ENCODE measurements around the gene PRSS48.

The PRSS48 gene

DNA sequence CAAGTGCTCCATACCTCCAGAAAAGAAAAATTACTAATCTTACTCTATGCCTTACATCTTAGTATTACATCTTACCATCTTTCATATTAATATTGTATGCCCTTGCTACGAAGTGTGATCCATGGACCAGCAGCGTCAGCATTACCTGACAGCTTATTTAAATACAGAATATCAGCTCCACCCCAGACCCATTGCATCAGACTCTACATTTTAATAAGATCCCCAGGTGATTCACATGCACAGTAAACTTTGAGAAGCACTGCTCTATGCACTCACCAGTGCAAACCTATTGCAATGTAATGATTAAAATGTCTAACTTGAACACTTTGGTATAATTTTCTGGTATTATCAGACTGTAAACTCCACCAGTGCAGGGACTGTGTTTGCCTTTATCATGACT is 62.5 kb downstream of the PRSS48 start:
- DNase-seq (ENCODE audit: low read depth), result no peak
- TF ChIP-seq, protein P1, sequence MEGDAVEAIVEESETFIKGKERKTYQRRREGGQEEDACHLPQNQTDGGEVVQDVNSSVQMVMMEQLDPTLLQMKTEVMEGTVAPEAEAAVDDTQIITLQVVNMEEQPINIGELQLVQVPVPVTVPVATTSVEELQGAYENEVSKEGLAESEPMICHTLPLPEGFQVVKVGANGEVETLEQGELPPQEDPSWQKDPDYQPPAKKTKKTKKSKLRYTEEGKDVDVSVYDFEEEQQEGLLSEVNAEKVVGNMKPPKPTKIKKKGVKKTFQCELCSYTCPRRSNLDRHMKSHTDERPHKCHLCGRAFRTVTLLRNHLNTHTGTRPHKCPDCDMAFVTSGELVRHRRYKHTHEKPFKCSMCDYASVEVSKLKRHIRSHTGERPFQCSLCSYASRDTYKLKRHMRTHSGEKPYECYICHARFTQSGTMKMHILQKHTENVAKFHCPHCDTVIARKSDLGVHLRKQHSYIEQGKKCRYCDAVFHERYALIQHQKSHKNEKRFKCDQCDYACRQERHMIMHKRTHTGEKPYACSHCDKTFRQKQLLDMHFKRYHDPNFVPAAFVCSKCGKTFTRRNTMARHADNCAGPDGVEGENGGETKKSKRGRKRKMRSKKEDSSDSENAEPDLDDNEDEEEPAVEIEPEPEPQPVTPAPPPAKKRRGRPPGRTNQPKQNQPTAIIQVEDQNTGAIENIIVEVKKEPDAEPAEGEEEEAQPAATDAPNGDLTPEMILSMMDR (IDR thresholded peaks at IDR 0.05; ENCODE audit: low read length, missing control alignments), result no peak
- no peak overlapping the region for H3K4me3 ChIP-seq (replicated peaks; ENCODE audit: low read depth, low read length)

DNA sequence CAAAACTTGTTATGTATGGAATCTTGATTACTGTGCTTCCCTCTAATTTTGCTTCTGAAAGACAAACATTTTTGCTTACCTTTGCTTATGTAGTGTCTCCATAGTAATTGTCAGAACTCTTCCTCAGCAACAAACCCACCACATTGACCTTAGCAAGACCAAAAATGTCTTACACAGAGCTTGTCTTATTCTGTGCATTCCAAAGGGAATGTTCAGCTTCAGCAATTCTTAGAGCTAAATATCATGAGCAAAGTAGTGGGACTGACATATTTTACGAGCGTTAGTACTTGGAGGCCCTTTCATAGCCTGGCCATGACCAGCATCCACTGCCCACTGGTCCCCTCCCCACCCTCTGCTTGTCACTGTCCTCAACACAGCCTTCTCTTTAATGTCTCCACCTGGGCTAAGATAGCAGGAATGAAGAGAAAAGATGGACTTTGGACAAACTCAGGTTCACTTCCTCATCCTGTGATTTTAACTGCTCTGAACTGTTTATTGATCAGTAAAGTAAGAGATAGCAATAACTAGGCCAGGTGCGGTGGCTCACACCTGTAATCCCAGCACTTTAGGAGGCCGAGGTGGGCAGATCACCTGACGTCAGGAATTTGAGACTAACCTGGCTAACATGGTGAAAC is 63.9 kb downstream of the PRSS48 start:
- no peak overlapping the region for H3K4me3 ChIP-seq (replicated peaks; ENCODE audit: low read depth, low read length)
- DNase-seq (ENCODE audit: low read depth), result no peak
- TF ChIP-seq, protein P1 (IDR thresholded peaks at IDR 0.05; ENCODE audit: low read length, missing control alignments), result no peak
